Esophagus squamous epithelium (tissue), 4 donors: ENCODE measurements around the gene VSNL1.

ENCODE experiments used
- POLR2A ChIP-seq, 4 donors: fragments of 450-650 bp; IDR thresholded peaks; one replicate each; pipeline ENCODE4 v1.6.1; 2017; ENCODE audit warnings: antibody characterized with exemption in 4 of 4, mild to moderate bottlenecking in 4 of 4, moderate library complexity in 3 of 4
- TF ChIP-seq, protein P1 (sequence below), 6 experiments: fragments of 450-650 bp in 4 of 6; fragments of 200-600 bp in 2 of 6; sonication (generic) in 2 of 6; IDR thresholded peaks; one replicate each; pipeline ENCODE4 v1.5.1; 2016 to 2019; ENCODE audit warnings: antibody characterized with exemption in 6 of 6, mild to moderate bottlenecking in 4 of 6, moderate library complexity in 4 of 6

GRCh38 chr2:17605696-17606095 lies 65.2 kb downstream of the VSNL1 start:
- TF ChIP-seq, protein P1, sequence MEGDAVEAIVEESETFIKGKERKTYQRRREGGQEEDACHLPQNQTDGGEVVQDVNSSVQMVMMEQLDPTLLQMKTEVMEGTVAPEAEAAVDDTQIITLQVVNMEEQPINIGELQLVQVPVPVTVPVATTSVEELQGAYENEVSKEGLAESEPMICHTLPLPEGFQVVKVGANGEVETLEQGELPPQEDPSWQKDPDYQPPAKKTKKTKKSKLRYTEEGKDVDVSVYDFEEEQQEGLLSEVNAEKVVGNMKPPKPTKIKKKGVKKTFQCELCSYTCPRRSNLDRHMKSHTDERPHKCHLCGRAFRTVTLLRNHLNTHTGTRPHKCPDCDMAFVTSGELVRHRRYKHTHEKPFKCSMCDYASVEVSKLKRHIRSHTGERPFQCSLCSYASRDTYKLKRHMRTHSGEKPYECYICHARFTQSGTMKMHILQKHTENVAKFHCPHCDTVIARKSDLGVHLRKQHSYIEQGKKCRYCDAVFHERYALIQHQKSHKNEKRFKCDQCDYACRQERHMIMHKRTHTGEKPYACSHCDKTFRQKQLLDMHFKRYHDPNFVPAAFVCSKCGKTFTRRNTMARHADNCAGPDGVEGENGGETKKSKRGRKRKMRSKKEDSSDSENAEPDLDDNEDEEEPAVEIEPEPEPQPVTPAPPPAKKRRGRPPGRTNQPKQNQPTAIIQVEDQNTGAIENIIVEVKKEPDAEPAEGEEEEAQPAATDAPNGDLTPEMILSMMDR (IDR thresholded peaks at IDR 0.05), result no peak
- no peak for TF ChIP-seq POLR2A (IDR thresholded peaks at IDR 0.05)
